Panc1 (cell line): ENCODE results near the gene ACTBL2.

ENCODE experiments used
- CTCF ChIP-seq: fragments of 450-650 bp; IDR thresholded peaks from 2 replicates; pipeline ENCODE4 v1.5.1; 2017; ENCODE audit warnings: mild to moderate bottlenecking
- POLR2AphosphoS5 ChIP-seq: IDR thresholded peaks from 2 replicates; pipeline ENCODE4 v1.6.1; 2012; ENCODE audit warnings: mild to moderate bottlenecking, low read depth, low read length, moderate library complexity
- REST ChIP-seq, 2 experiments: IDR thresholded peaks; 2 replicates each; pipeline ENCODE4 v1.6.1; 2011 to 2012; ENCODE audit warnings: low read depth in 2 of 2, control low read depth in 1 of 2, low read length in 1 of 2, mild to moderate bottlenecking in 1 of 2, moderate library complexity in 1 of 2; ENCODE audit not compliant: insufficient read depth in 1 of 2
- SIN3A ChIP-seq: IDR thresholded peaks from 2 replicates; pipeline ENCODE4 v1.6.1; 2012; ENCODE audit warnings: low read depth, mild to moderate bottlenecking, low read length, moderate library complexity, borderline replicate concordance; ENCODE audit not compliant: insufficient read depth
- TCF7L2 ChIP-seq: IDR thresholded peaks from 2 replicates; pipeline ENCODE4 v1.6.1; 2011; ENCODE audit warnings: mild to moderate bottlenecking, low read depth, low read length, inconsistent platforms

- TF ChIP-seq CTCF (peak; percentile 88), POLR2AphosphoS5 (peak; percentile 58; the same call in 1 of the 2 replicates), SIN3A (no peak), TCF7L2 (no peak), REST (IDR thresholded peaks at IDR 0.05; ENCODE audit: insufficient read depth in 1 of 2, low read depth in 2 of 2, low read length in 1 of 2) (no peak)
These were observed 16.8 kb upstream of the ACTBL2 start for GRCh38 chr5:57499262-57500050.
